ENCODE measurements around the gene HECW1. TPM values are rescaled to one million over a fixed set of nuclear protein-coding genes. Genes with fewer than 3 reads are reported as not detected.

HECW1 gene
- total RNA-seq, 4 donors from 2014 or later = 0.06 to 0.99 (median 0.27) TPM

- WGBS = 89% methylated on average over 1 of the region's 1 CpG
- H3K9me3 ChIP-seq = peaks cover 0 to 14% (median 9%) of the 10 kb centered on the region in 4 donors
- H3K4me3 ChIP-seq = no peak overlapping the region
- no peaks in the 10 kb centered on the region for H3K27me3 ChIP-seq
- no peak for DNase-seq (ENCODE audit: extremely low spot score)
- TF ChIP-seq POLR2AphosphoS5 (IDR thresholded peaks at IDR 0.05) = no peak
- no peak for TF ChIP-seq CTCF (IDR thresholded peaks at IDR 0.05)
- TF ChIP-seq POLR2A (IDR thresholded peaks at IDR 0.05; ENCODE audit: low read depth) = no peak
- TF ChIP-seq EP300 (IDR thresholded peaks at IDR 0.05) = no peak
- intact Hi-C loops (cut with DNase I) = no loop called here
- H3K4me1 ChIP-seq = peaks cover 0 to 11% (median 10%) of the 10 kb centered on the region in 4 donors
- no peaks in the 10 kb centered on the region for H3K36me3 ChIP-seq
- H3K27ac ChIP-seq (replicated peaks in 1 of 4) = no peak overlapping the region
Measured at GRCh38 chr7:43292384-43292783, 179.9 kb downstream of the HECW1 start.

- 36% methylated on average over 4 of the region's 5 CpGs for WGBS
Measured at GRCh38 chr7:43294080-43294630, 181.7 kb downstream of the HECW1 start.

GRCh38 chr7:43295429-43295828 is 183.0 kb downstream of the HECW1 start:
- no peaks in the 10 kb centered on the region for H3K36me3 ChIP-seq
- peaks cover 0 to 11% (median 10%) of the 10 kb centered on the region in 4 donors for H3K4me1 ChIP-seq
- H3K9me3 ChIP-seq = peaks cover 0 to 12% (median 7%) of the 10 kb centered on the region in 4 donors
- no peak for DNase-seq (ENCODE audit: extremely low spot score)
- peaks cover 0 to 3% (median 0%) of the 10 kb centered on the region in 4 donors for H3K27me3 ChIP-seq
- WGBS = 81% methylated on average over 3 of the region's 3 CpGs
- H3K27ac ChIP-seq (replicated peaks in 1 of 4) = no peak overlapping the region
- H3K4me3 ChIP-seq = no peak overlapping the region
- intact Hi-C loops (cut with DNase I) = no loop called here
- TF ChIP-seq POLR2A (IDR thresholded peaks at IDR 0.05; ENCODE audit: low read depth) = no peak
- TF ChIP-seq EP300 (IDR thresholded peaks at IDR 0.05) = no peak
- no peak for TF ChIP-seq POLR2AphosphoS5 (IDR thresholded peaks at IDR 0.05)
- TF ChIP-seq CTCF (IDR thresholded peaks at IDR 0.05) = no peak

More at GRCh38 chr7:43294080-43294630, 181.7 kb downstream of the HECW1 start:
- peaks cover 0 to 14% (median 9%) of the 10 kb centered on the region in 4 donors for H3K9me3 ChIP-seq
- no peaks in the 10 kb centered on the region for H3K27me3 ChIP-seq
- intact Hi-C loops (cut with DNase I) = no loop called here
- DNase-seq (ENCODE audit: extremely low spot score) = no peak
- TF ChIP-seq POLR2AphosphoS5 (IDR thresholded peaks at IDR 0.05) (peak in 1 of 2 donors; percentile 34), EP300 (IDR thresholded peaks at IDR 0.05) (no peak), POLR2A (IDR thresholded peaks at IDR 0.05; ENCODE audit: low read depth) (no peak)
- peaks cover 0 to 11% (median 10%) of the 10 kb centered on the region in 4 donors for H3K4me1 ChIP-seq
- H3K4me3 ChIP-seq = no peak overlapping the region
- H3K36me3 ChIP-seq = no peaks in the 10 kb centered on the region
- no peak overlapping the region for H3K27ac ChIP-seq (replicated peaks in 1 of 4)

- H3K27me3 ChIP-seq = peaks cover 0 to 9% (median 0%) of the 10 kb centered on the region in 4 donors
- H3K27ac ChIP-seq (replicated peaks in 1 of 4) = no peak overlapping the region
- no peaks in the 10 kb centered on the region for H3K36me3 ChIP-seq
- intact Hi-C loops (cut with DNase I) = no loop called here
- WGBS = 64% methylated on average over 6 of the region's 6 CpGs
- peaks cover 0 to 3% (median 1%) of the 10 kb centered on the region in 4 donors for H3K9me3 ChIP-seq
- TF ChIP-seq CTCF (IDR thresholded peaks at IDR 0.05) (peak in 1 of 3 experiments; percentile 4), POLR2A (IDR thresholded peaks at IDR 0.05; ENCODE audit: low read depth) (no peak)
- peaks cover 0 to 11% (median 10%) of the 10 kb centered on the region in 4 donors for H3K4me1 ChIP-seq
- no peak for DNase-seq (ENCODE audit: extremely low spot score)
- no peak overlapping the region for H3K4me3 ChIP-seq
Measured at GRCh38 chr7:43296306-43296705, 183.9 kb downstream of the HECW1 start.

- no peak overlapping the region for H3K27ac ChIP-seq (replicated peaks in 1 of 4)
- H3K4me3 ChIP-seq = no peak overlapping the region
- H3K36me3 ChIP-seq = no peaks in the 10 kb centered on the region
- intact Hi-C loops (cut with DNase I) = no loop called here
- H3K4me1 ChIP-seq = peaks cover 0 to 11% (median 10%) of the 10 kb centered on the region in 4 donors
- 90% methylated on average over 8 of the region's 8 CpGs for WGBS
- no peak for DNase-seq (ENCODE audit: extremely low spot score)
- no peaks in the 10 kb centered on the region for H3K9me3 ChIP-seq
- peaks cover 0 to 16% (median 0%) of the 10 kb centered on the region in 4 donors for H3K27me3 ChIP-seq
- no peak for TF ChIP-seq EP300 (IDR thresholded peaks at IDR 0.05)
- no peak for TF ChIP-seq POLR2A (IDR thresholded peaks at IDR 0.05; ENCODE audit: low read depth)
- no peak for TF ChIP-seq POLR2AphosphoS5 (IDR thresholded peaks at IDR 0.05)
- no peak for TF ChIP-seq CTCF (IDR thresholded peaks at IDR 0.05)
Measured at GRCh38 chr7:43298617-43299016, 186.2 kb downstream of the HECW1 start.

Measured in esophagus muscularis mucosa (tissue), 4 donors.